Activated naive CD8-positive, alpha-beta T cell (primary cell): Measurements from ENCODE around the gene GNAQ.

ENCODE experiments used
- H3K27ac Mint-ChIP-seq: one replicate; pipeline ENCODE4 v1.8.0; 2021; ENCODE audit warnings: mixed read lengths
- H3K27me3 Mint-ChIP-seq: one replicate; pipeline ENCODE4 v1.8.0; 2021; ENCODE audit warnings: mixed read lengths
- H3K36me3 Mint-ChIP-seq: one replicate; pipeline ENCODE4 v1.8.0; 2021; ENCODE audit warnings: mixed read lengths
- H3K4me1 Mint-ChIP-seq: one replicate; pipeline ENCODE4 v1.8.0; 2021; ENCODE audit warnings: low read depth, mixed read lengths
- H3K4me3 Mint-ChIP-seq: one replicate; pipeline ENCODE4 v1.8.0; 2021; ENCODE audit warnings: mild to moderate bottlenecking, mixed read lengths
- H3K9me3 Mint-ChIP-seq: one replicate; pipeline ENCODE4 v1.8.0; 2021; ENCODE audit warnings: low read depth, mixed read lengths

Gene GNAQ

DNA sequence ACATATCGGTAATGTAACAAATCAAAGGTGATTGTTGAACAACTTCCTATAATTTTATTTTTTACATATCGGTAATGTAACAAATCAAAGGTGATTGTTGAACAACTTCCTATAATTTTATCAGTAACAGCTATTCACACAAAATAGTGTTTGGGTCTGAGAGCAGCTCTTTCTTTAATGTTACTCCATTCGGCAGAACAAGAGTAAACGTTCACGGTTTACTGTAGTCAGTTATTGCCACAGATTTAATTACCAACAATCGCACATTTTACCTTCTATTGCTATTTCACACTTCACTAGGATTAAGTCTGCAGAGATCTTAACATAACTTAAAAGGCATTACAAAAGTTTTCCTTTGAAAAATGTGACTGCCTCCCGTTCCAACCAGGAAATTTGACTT is 6.4 kb downstream of the GNAQ start:
- H3K4me1 Mint-ChIP-seq, result peaks cover 76% of the 10 kb centered on the region

DNA sequence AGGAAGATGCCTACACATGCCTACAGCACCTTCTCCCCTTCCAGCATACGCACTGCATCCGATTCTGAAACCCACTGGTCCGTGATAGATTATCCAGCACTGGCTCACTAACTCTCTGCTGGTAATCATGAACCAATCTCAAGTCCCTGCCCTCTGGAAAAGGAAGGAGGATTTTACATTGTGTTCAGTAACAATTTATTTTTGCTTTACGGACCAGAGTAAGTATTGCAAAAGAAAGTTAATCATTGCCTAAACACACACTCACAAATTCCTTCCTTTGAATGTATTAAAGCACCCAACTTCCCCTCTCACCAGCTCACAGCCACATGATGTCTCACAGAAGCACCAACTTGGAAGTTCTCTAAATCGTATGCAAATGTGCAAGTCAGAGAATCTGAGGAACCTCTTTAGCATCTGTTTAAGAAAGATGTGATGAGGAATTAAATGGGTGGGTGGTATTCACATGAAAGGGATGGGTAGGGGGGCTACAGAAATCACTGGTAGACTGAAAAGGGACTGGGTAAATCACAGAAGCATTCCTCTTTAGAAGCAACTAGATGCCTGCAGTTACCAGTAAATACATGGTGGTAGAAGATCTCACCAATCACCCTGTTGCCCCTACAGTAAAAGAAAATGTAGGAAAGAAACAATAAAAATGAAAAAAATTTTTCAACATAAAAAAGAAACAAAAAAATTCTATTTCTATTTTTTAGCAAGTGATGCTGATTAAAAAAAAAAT is 8.4 kb downstream of the GNAQ start:
- Mint-ChIP-seq H3K36me3 (peaks cover 2% of the 10 kb centered on the region), H3K27ac (peak overlapping the region; percentile 51), H3K9me3 (no peaks in the 10 kb centered on the region), H3K4me3 (peak overlapping the region; percentile 25), H3K4me1 (peaks cover 62% of the 10 kb centered on the region), H3K27me3 (no peaks in the 10 kb centered on the region)

More for the DNA sequence above, 6.4 kb downstream of the GNAQ start:
- Mint-ChIP-seq H3K4me3 (no peak overlapping the region), H3K36me3 (no peaks in the 10 kb centered on the region), H3K9me3 (no peaks in the 10 kb centered on the region), H3K27me3 (no peaks in the 10 kb centered on the region), H3K27ac (no peak overlapping the region)

DNA sequence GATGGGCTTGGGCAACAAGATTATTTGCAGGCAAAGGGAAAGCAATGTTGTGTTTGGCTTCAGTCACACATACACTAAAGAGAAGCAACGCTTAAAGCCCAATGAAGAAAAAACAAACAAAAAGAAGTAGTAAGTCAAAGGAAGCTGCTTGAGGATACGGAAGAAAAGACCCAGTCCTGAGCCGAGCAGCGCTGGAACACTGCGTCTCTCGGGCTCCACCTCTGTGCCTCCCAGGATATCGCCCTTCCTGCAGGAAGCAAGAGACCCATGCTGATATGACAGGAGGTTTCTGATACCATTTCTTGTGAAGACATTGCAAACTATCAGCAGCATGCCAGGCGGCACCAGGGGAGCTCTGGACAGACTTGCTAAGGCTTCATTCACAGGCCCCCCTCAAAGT is 9.9 kb downstream of the GNAQ start:
- Mint-ChIP-seq H3K9me3 (no peaks in the 10 kb centered on the region), H3K27ac (no peak overlapping the region), H3K27me3 (no peaks in the 10 kb centered on the region), H3K4me3 (no peak overlapping the region), H3K4me1 (peaks cover 64% of the 10 kb centered on the region), H3K36me3 (peaks cover 2% of the 10 kb centered on the region)

DNA sequence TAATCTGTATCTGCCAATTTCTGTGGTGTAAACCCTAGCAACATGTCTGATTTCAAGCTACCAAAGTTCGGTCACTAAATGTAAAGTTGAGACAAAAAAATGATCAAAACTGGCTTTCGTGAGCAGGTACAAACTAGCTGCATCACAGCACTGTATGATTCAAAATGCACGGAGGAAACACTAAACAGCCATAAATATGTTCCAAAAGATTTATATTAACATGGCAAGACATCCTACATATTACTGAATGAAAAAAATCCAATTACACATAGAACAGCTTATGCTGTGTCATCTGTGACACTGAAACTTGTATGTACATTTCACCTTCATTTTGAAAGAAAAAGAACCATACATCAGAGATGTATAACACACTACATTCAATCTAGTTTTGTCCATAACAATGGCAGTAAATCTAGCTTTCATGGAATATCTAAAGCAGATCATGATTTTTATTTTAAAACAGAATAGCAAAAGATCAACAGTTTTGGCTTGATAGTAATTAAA is 14.4 kb downstream of the GNAQ start:
- H3K4me1 Mint-ChIP-seq, result peaks cover 39% of the 10 kb centered on the region
- H3K36me3 Mint-ChIP-seq, result peaks cover 8% of the 10 kb centered on the region
- no peaks in the 10 kb centered on the region for H3K9me3 Mint-ChIP-seq
- H3K4me3 Mint-ChIP-seq, result no peak overlapping the region
- H3K27ac Mint-ChIP-seq, result peak overlapping the region; percentile 46
- no peaks in the 10 kb centered on the region for H3K27me3 Mint-ChIP-seq

DNA sequence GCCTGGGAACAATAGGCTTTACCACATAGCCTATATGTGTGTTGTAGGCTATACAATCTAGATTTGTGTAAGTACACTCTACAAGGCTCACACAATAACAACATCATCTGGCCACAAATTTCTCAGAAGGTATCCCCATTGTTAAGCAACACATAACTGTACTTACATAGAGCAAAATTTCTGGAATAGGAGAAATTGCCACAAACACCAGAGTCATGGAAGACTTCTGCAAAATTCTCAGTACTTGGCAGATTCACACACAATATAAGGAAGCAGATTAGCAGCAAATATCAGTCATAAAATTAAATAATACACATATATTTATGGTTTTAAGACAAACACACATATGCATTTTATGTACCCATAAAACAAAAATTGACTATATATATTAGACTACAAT is 16.4 kb downstream of the GNAQ start:
- Mint-ChIP-seq H3K36me3 (peaks cover 8% of the 10 kb centered on the region), H3K9me3 (no peaks in the 10 kb centered on the region), H3K27ac (no peak overlapping the region), H3K4me3 (no peak overlapping the region), H3K4me1 (peaks cover 42% of the 10 kb centered on the region), H3K27me3 (no peaks in the 10 kb centered on the region)

DNA sequence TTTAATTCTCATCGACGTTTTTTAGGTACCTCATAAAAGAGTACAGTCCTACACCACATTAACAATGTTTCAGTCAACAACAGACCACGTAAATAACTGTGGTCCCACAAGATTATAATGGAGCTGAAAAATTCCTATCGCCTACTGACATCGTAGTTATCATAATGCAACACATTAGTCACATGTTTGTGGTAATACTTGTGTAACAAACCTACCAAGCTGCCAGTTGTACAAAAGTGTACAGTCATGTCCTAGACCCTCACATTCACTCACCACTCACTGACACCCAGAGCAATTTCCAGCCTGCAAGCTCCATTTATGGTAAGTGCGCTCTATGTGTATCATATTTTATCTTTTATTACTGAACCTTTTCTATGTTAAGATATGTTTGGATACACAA is 16.8 kb downstream of the GNAQ start:
- Mint-ChIP-seq H3K27me3 (no peaks in the 10 kb centered on the region), H3K4me1 (peaks cover 43% of the 10 kb centered on the region), H3K4me3 (no peak overlapping the region), H3K9me3 (no peaks in the 10 kb centered on the region), H3K36me3 (peaks cover 6% of the 10 kb centered on the region), H3K27ac (no peak overlapping the region)

DNA sequence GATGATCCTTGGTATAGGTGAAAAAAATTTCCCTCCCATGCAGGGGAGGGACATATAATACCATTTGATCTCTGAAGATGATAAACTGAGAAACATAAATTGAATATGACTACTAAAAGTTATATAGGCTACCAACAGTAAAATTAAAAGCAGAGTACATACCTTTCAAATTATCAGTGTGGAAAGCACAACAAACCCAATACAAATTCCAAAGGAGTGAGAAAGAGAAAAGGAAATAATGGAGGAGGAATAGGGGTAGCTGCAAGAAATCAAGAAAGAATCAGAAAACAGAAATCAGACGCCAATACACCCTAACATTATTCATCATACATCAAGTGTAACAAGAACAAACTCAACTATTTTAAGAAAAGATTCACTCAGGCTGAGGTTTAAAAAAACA is 17.7 kb downstream of the GNAQ start:
- no peak overlapping the region for H3K4me3 Mint-ChIP-seq
- H3K36me3 Mint-ChIP-seq, result peaks cover 6% of the 10 kb centered on the region
- H3K27ac Mint-ChIP-seq, result no peak overlapping the region
- H3K4me1 Mint-ChIP-seq, result peaks cover 51% of the 10 kb centered on the region
- H3K27me3 Mint-ChIP-seq, result no peaks in the 10 kb centered on the region
- no peaks in the 10 kb centered on the region for H3K9me3 Mint-ChIP-seq

DNA sequence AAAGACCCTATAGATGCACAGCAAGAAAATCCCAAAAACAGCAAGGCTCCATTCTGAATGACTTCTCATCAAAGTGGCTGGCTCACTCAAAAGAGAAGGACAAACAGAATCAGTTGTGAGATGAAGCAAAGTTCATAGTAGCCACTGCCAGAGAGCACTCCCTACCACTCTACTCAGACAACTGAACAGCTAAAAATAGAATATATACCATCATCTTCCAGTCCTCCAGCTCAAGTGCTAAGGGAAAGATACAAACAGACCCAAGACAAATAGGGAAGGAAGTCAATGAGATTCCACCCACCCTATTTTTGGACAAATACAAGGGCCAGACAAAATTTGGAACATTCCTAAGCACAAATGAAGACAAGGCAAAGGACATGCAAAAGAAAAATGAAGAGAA is 20.6 kb downstream of the GNAQ start:
- H3K27ac Mint-ChIP-seq, result peak overlapping the region; percentile 88
- H3K4me1 Mint-ChIP-seq, result peaks cover 63% of the 10 kb centered on the region
- no peaks in the 10 kb centered on the region for H3K27me3 Mint-ChIP-seq
- H3K9me3 Mint-ChIP-seq, result no peaks in the 10 kb centered on the region
- H3K36me3 Mint-ChIP-seq, result peaks cover 6% of the 10 kb centered on the region
- H3K4me3 Mint-ChIP-seq, result peak overlapping the region; percentile 46

DNA sequence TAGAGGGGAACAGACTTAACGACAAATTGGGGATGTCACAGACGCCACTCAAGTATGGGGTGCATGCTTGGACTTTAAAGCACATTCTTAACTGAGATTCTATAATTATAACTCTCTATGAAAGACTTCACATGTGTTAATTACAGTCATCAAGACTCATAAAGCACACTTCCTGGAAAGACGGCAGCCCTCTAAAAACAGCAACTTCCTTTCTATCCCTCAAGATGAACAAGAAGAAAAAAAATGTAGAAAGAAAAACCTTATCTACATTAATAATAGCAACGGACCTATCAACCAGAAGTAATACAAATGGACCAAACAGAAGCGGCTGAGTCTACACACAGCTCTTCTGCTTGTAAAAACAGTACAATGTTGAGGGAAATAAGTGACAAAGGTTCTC is 21.2 kb downstream of the GNAQ start:
- Mint-ChIP-seq H3K4me3 (peak overlapping the region; percentile 46), H3K9me3 (no peaks in the 10 kb centered on the region), H3K36me3 (peaks cover 8% of the 10 kb centered on the region), H3K4me1 (peaks cover 66% of the 10 kb centered on the region), H3K27ac (peak overlapping the region; percentile 88), H3K27me3 (no peaks in the 10 kb centered on the region)

DNA sequence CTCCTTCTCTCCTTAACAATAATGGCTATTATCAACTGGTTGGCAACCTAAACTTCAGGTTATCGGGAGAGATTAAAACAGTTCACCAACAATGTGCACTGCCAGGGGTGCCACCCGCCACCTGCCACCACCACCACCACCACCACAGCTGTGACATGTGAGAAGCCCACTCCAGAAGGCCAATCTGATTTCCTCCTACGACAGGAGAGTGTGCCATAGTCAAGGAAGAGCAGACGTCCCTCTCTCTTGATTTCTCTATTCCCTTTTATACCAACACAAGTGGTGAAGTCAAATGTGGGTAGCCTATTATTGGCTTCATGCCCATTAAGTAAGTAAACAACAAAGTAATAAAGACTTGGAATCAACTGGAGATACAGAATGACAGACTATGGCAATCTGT is 22.4 kb downstream of the GNAQ start:
- Mint-ChIP-seq H3K36me3 (peaks cover 10% of the 10 kb centered on the region), H3K27ac (peak overlapping the region; percentile 43), H3K4me3 (peak overlapping the region; percentile 46), H3K27me3 (no peaks in the 10 kb centered on the region), H3K9me3 (no peaks in the 10 kb centered on the region), H3K4me1 (peaks cover 68% of the 10 kb centered on the region)

DNA sequence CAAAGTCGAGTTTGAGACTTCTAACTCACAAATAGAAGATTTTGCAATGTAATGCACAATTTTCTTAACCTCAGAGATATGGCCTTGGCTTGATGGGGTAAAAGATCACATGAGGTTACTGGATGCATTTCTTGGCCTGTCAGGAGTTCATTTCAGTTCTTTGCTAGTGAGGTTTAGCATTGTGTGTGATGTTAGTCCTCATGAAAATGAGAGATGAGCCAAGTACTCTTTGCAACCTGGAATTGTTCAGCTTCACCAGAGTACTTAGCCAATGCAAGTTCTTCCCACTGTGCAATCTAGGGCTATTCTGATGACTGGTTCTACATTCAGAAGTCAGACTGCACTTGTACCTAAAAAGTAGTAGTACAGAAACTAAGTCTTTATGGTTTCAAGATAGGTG is 24.9 kb downstream of the GNAQ start:
- H3K9me3 Mint-ChIP-seq, result no peaks in the 10 kb centered on the region
- no peaks in the 10 kb centered on the region for H3K27me3 Mint-ChIP-seq
- H3K27ac Mint-ChIP-seq, result no peak overlapping the region
- H3K4me3 Mint-ChIP-seq, result no peak overlapping the region
- H3K36me3 Mint-ChIP-seq, result peaks cover 9% of the 10 kb centered on the region
- peaks cover 79% of the 10 kb centered on the region for H3K4me1 Mint-ChIP-seq

DNA sequence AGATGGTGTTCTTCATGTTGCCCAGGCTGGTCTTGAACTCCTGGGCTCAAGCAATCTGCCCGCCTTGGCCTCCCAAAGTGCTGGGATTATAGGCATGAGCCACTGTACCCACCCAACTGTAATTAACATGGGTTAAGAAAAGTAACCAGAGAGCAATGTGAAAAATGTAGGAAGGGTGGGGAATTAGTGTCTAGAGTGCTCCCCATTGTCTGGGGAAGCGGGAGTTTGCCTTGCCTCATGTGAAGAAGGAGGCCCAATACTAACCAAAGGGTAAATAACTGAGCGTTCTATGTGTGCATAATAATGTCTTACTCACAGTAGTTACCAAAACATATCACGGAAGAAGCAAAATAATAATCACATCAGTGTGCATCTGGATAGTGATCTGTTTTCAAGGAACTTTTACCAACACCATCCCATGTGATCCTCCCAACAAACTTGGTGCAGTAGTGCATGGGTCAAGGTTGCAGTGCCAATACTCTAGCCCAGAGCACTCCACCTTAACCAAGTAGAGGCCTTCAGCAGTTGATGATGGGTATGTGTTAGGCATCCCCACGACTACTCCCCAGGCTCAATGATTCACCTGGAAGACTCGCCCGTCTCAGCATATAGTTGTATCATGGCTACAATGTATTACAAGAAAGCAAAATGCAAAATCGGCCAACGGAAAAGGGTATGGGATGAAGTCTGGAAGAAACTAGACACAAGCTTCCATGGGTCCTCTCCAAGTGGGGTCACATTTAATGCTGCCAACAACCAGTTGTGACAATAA is 26.2 kb downstream of the GNAQ start:
- no peaks in the 10 kb centered on the region for H3K27me3 Mint-ChIP-seq

DNA sequence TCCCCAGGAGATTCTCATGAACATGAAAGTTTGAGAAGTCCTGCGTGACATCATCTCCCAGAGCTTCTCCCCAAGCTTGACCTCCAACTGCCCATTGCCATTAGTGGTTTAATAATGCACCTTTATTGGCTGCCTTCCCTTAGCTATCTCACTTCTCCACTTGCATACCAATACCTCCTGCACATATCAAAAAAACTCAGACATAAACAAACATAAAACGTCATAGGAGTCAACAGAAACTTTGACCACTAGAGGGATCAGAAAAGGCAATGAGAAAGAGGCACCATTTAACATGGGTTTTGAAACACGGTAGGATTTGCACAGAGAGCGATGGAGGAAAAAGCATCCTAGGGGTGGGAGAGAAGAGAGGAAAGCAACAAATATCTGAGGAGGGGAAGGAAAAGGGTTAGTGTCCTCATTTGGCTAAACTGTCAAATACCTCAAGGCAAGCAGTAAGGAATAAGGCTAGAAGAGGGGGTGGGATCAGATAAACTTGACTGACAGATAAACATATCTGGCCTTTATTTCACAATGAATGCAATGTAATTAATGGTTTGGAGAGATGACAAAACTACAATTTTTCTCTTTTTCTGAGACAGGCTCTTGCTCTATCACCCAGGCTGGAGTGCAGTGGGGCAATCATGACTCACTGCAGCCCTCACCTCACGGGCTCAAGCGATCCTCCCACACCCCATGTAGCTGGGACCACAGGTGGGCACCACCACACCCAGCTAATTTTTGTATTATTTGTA is 27.0 kb downstream of the GNAQ start:
- H3K4me1 Mint-ChIP-seq, result peaks cover 70% of the 10 kb centered on the region
- H3K36me3 Mint-ChIP-seq, result peaks cover 9% of the 10 kb centered on the region
- H3K27ac Mint-ChIP-seq, result peak overlapping the region; percentile 8
- no peak overlapping the region for H3K4me3 Mint-ChIP-seq
- no peaks in the 10 kb centered on the region for H3K27me3 Mint-ChIP-seq
- H3K9me3 Mint-ChIP-seq, result no peaks in the 10 kb centered on the region

More for the DNA sequence above, 26.2 kb downstream of the GNAQ start:
- Mint-ChIP-seq H3K27ac (no peak overlapping the region), H3K4me1 (peaks cover 72% of the 10 kb centered on the region), H3K9me3 (no peaks in the 10 kb centered on the region), H3K4me3 (no peak overlapping the region), H3K36me3 (peaks cover 9% of the 10 kb centered on the region)

DNA sequence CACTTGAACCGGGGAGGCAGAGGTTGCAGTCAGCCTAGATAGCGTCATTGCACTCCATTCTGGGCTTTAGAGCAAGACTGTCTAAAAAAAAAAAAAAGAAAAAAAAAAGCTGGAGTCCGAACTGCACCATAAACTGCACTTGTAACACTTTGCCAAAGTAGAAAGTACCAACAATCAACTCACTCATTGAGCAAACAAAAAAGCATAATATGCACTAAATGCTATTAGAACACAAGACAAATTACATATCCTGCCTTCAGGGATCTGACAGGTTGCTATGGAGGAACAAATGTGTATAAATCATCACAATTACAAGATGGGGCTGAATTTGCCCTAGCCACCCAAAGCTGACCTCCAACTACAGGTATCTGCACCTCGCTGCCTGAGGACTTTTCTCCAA is 27.9 kb downstream of the GNAQ start:
- Mint-ChIP-seq H3K36me3 (peaks cover 13% of the 10 kb centered on the region), H3K9me3 (no peaks in the 10 kb centered on the region), H3K4me3 (no peak overlapping the region), H3K27me3 (no peaks in the 10 kb centered on the region), H3K4me1 (peaks cover 68% of the 10 kb centered on the region), H3K27ac (no peak overlapping the region)
